ENCODE measurements around the gene WIPF2. TPM values are rescaled to one million over a fixed set of nuclear protein-coding genes. Genes with fewer than 3 reads are reported as not detected.

Gene WIPF2
- total RNA-seq, 2 experiments from 2014 or later: 22.0 to 27.4 TPM

DNA sequence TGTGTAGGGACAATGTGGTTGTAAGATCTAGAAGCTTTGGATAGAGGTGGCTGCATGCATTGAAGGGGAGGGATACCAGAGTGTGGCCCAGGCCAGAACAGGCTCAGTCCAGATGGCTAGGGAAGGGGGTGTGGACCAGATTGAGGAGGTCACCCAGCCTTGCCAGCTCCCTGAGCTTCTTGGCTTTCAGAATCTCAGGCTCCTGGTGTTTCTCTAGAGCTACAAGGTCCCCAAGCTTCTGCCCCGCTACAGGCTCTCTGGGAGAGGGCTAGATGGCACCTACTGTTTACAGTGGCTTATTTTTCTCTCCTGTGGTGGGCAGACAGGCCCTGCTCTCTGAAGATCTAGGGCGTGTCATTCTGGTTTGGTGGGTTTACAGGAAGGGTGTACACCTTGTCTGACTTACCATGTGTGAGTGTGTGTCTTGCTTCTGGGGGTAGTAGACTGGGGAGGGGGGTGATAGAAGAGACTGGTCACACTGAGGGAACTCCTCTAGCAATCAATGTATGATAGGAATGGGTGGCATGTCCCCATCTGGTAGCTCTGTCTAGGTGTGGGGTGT lies 90.9 kb downstream of the WIPF2 start:
- H3K4me1 Mint-ChIP-seq (ENCODE audit: low read depth): peaks cover 8% of the 10 kb centered on the region
- DNase-seq: no peak
- ATAC-seq: peak; percentile 22

DNA sequence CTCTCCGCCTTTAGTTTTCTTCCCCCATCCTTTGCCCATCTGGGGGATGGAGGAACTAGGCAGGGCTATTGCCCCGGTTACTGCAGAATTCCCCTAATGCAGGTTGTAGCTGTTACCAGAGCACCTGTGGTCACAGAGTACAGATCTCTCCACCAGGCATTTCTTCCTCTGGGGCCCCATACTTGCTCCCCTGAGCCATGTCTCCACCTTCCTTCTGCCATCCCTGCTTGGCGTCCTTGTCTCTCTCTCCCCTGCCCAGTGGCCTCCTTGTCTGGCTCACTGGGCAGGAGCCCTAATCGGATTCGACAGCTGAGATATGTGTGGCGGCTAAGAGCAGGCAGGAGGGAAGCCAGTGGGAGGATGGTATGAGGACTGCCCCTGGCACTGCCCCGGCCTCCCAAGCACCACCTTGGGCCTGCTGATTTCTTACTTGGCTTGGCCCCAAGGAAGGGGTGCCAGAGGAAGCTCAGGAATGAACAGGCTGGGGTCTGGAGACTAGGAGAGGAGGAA lies 91.8 kb downstream of the WIPF2 start:
- H3K27ac Mint-ChIP-seq: no peak overlapping the region
- H3K27me3 Mint-ChIP-seq (ENCODE audit: low read depth): no peaks in the 10 kb centered on the region
- no peaks in the 10 kb centered on the region for H3K9me3 Mint-ChIP-seq (ENCODE audit: insufficient read depth)
- ChIA-PET POLR2A (interaction anchor here (0.6 to 1.9 kb wide), 5 partner anchors 8 to 124 kb away, joined by 3 to 6 read pairs (median 5); partner anchors contain the start of gene CDC6), CTCF (interaction anchor here (0.9 to 13.1 kb wide), 6 partner anchors 7 to 47 kb away, joined by 3 to 304 read pairs (median 3); no protein-coding TSS in a partner anchor)
- peaks cover 17% of the 10 kb centered on the region for H3K4me1 Mint-ChIP-seq (ENCODE audit: low read depth)
- DNase-seq (no peak), ATAC-seq (no peak)
- peaks cover 13% of the 10 kb centered on the region for H3K36me3 Mint-ChIP-seq (ENCODE audit: low read depth)
- H3K4me3 Mint-ChIP-seq: no peak overlapping the region

More for the DNA sequence above, 90.9 kb downstream of the WIPF2 start:
- CTCF ChIA-PET: interaction anchor here (0.9 to 13.1 kb wide), 12 partner anchors 8 to 118 kb away, joined by 3 to 304 read pairs (median 3); partner anchors contain the start of gene TOP2A
- H3K27ac Mint-ChIP-seq: peak overlapping the region; percentile 44
- POLR2A ChIA-PET: interaction anchor here (1.0 to 1.9 kb wide), 4 partner anchors 9 to 22 kb away, joined by 5 to 16 read pairs (median 8); partner anchors contain the start of gene CDC6
- no peak overlapping the region for H3K4me3 Mint-ChIP-seq
- no peaks in the 10 kb centered on the region for H3K27me3 Mint-ChIP-seq (ENCODE audit: low read depth)
- peaks cover 16% of the 10 kb centered on the region for H3K36me3 Mint-ChIP-seq (ENCODE audit: low read depth)
- H3K9me3 Mint-ChIP-seq (ENCODE audit: insufficient read depth): no peaks in the 10 kb centered on the region

DNA sequence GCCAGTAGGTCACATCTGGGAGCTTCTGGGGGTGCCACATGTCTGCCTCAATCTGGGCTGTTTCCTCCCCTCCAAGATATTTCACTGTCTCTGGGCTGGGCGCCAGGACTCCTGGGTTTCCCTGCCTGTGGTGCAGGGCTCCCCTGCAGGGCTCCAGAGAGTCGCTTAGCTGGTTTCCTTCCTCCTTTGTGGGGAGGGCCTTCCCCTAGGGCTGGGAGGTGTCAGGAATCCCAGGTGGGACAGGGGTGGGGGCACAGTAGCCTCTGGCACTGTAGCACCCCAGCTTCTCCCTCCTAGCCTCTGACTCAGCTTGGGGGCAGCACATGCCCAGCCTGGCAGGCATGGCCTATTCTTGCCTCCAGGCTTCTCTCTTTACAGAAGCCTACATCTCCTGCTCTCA lies 92.5 kb downstream of the WIPF2 start:
- ChIA-PET CTCF (interaction anchor here (0.9 to 13.1 kb wide), 5 partner anchors 8 to 46 kb away, joined by 3 to 304 read pairs (median 3); no protein-coding TSS in a partner anchor), POLR2A (interaction anchor here (0.8 to 1.9 kb wide), 5 partner anchors 8 to 43 kb away, joined by 5 to 7 read pairs (median 5); partner anchors contain the start of gene CDC6)
- H3K9me3 Mint-ChIP-seq (ENCODE audit: insufficient read depth): no peaks in the 10 kb centered on the region
- DNase-seq (no peak), ATAC-seq (no peak)
- H3K36me3 Mint-ChIP-seq (ENCODE audit: low read depth): peaks cover 10% of the 10 kb centered on the region
- H3K27me3 Mint-ChIP-seq (ENCODE audit: low read depth): no peaks in the 10 kb centered on the region
- peak overlapping the region; percentile 51 for H3K27ac Mint-ChIP-seq
- peaks cover 23% of the 10 kb centered on the region for H3K4me1 Mint-ChIP-seq (ENCODE audit: low read depth)
- no peak overlapping the region for H3K4me3 Mint-ChIP-seq

DNA sequence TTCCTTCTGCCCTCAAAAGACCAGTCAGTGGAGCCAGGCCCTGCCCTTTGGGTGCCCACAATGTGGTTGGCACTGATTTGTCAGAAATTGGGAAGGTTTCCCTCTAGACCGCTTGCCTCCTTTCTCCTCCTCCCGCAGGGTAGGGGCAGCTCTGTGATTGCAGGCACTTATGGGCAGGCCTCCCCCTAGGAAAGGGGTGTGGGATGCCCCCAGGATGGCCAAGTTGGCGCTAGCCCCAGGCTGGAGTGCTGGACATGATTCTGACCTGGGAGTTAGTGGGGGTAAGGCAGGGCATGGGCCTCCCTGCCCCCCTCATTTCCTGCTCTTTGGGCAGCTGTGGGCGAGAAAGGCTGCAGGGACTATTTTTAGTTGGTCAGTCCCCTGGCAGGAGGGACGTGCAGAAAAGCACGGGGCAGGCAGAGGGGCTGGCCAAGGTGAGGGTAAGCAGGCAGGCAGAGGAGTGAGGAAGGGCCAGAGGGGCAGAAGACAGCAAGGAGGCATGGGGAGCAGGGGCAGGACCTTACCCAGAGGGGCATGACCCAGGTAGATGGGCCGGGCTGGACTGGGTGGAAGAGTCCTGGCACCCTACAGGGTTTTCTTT lies 93.1 kb downstream of the WIPF2 start:
- Mint-ChIP-seq H3K4me3 (no peak overlapping the region), H3K36me3 (ENCODE audit: low read depth) (peaks cover 9% of the 10 kb centered on the region), H3K4me1 (ENCODE audit: low read depth) (peaks cover 28% of the 10 kb centered on the region), H3K27ac (peak overlapping the region; percentile 51), H3K9me3 (ENCODE audit: insufficient read depth) (no peaks in the 10 kb centered on the region), H3K27me3 (ENCODE audit: low read depth) (no peaks in the 10 kb centered on the region)
- ATAC-seq (no peak), DNase-seq (no peak)
- POLR2A ChIA-PET: interaction anchor here (0.9 to 1.9 kb wide), 5 partner anchors 7 to 42 kb away, joined by 3 to 7 read pairs (median 5); partner anchors contain the start of gene CDC6
- CTCF ChIA-PET: interaction anchor here (0.8 to 1.8 kb wide), 6 partner anchors 9 to 50 kb away, joined by 3 to 7 read pairs (median 4); no protein-coding TSS in a partner anchor

DNA sequence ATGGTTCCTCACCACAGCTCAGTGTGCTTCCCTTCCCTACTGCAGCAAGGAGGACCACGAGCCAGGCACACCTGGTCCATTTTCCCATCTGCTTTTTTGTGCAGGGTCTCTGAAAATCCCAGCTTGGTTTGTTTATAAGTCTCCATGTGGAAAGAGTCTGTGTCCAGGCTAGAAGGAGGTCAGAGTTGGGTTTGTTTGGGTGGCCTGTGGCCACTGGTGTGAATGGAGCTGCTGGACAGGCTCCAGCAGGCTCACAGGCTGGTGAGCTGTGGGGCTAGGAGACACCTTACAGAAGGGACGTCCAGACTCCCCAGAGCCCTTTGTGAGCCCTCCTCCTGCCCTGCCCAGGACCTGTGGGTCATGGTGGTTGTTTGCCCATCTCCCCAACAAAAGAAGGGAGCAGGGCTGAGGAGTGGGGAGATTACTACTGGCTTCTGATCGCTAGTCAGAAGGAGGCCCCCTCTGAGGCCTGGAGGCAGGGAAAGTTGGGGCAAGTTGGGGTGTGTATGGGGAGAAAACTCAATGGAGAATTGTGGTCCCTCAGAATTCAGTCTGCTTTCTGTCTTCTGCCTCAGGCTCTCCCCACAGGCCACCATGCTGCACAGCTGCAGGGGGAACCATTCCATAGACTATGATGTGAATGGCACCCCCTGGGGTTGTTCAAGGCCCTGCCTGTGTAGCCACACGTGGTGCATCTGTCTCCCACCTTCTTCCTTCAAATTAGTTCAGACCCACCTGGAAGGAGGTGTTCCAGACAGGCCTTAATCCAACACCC lies 94.0 kb downstream of the WIPF2 start:
- H3K27ac Mint-ChIP-seq: peak overlapping the region; percentile 64
- POLR2A ChIA-PET: interaction anchor here (0.9 to 1.5 kb wide), 2 partner anchors 21 to 42 kb away, joined by 3 to 7 read pairs; no protein-coding TSS in a partner anchor
- no peaks in the 10 kb centered on the region for H3K9me3 Mint-ChIP-seq (ENCODE audit: insufficient read depth)
- no peaks in the 10 kb centered on the region for H3K27me3 Mint-ChIP-seq (ENCODE audit: low read depth)
- CTCF ChIA-PET: interaction anchor here (0.8 to 1.8 kb wide), 4 partner anchors 9 to 49 kb away, joined by 3 to 7 read pairs (median 4); no protein-coding TSS in a partner anchor
- DNase-seq: no peak
- ATAC-seq: no peak
- no peak overlapping the region for H3K4me3 Mint-ChIP-seq
- H3K4me1 Mint-ChIP-seq (ENCODE audit: low read depth): peaks cover 35% of the 10 kb centered on the region
- H3K36me3 Mint-ChIP-seq (ENCODE audit: low read depth): peaks cover 9% of the 10 kb centered on the region

DNA sequence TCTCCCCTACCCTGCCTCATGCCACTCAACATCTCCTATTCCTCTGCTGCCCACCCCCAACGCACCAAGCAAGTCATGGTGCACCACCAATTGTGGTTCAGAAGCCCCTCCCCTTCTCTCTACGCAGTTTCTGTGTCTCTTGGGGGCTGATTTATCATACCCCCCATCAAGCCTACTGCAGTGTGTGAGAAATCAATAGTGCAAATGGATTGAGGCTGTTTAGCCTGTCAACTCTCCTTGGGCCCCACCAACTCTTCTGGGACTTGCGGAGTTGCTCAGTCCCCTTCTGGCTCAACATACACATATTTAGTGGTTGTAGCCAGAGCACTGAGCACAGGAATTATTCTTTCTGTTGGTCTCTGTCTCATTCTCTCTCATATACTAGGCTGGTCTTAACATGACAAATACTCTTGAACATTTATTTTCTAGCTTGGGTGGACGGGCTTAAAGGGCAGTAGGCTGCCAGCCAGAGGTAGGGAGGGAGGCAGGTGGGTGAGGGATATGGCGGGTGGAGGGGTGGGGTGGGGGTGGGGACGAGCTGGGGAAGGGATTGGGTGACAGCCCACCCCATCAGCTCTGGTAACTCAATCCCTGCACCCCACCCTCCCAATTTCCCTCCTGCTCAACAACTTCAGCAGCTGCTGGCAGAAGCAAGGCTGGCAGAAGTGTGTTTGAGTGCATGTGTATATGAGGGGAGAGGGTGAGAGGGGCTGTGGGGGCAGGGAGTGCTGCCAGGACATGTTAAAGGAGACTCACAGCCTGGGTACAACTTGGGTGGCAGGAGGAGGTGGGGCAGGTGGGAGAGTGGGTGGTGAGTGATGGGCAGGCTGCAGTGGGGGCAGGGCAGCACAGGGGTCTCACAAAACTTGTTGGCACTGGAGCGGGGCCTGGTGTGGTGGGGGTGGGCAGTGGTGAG lies 94.8 kb downstream of the WIPF2 start:
- Mint-ChIP-seq H3K9me3 (ENCODE audit: insufficient read depth) (no peaks in the 10 kb centered on the region), H3K4me1 (ENCODE audit: low read depth) (peaks cover 35% of the 10 kb centered on the region), H3K27ac (peak overlapping the region; percentile 64), H3K27me3 (ENCODE audit: low read depth) (no peaks in the 10 kb centered on the region), H3K4me3 (no peak overlapping the region), H3K36me3 (ENCODE audit: low read depth) (peaks cover 13% of the 10 kb centered on the region)
- DNase-seq (no peak), ATAC-seq (no peak)
- CTCF ChIA-PET: interaction anchor here (1.1 to 7.3 kb wide), 4 partner anchors 10 to 49 kb away, joined by 4 to 61 read pairs (median 6); no protein-coding TSS in a partner anchor
- POLR2A ChIA-PET: interaction anchor here (1.1 kb wide), 1 partner anchor 9 kb away, joined by 3 read pairs; no protein-coding TSS in a partner anchor

DNA sequence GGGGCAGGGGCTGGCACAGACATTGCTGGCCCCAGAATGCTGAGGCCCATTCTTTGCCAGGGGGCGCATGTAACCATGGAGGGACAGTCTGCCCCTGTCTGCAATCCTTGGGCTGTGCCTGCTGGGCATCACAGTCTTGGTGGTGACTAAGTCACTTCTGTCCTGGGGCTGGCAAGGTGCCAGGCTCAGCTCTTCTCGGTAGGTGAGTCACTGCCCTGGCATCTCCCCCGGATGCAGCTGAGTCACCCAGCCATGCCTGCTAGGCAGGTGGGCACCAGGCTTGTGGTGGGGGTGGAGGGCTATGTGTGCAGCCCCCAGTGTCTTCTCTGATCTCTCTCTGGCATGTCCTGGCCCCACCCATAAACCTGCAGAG lies 95.5 kb downstream of the WIPF2 start:
- peaks cover 19% of the 10 kb centered on the region for H3K36me3 Mint-ChIP-seq (ENCODE audit: low read depth)
- peak overlapping the region; percentile 41 for H3K27ac Mint-ChIP-seq
- no peak overlapping the region for H3K4me3 Mint-ChIP-seq
- POLR2A ChIA-PET: interaction anchor here (1.1 kb wide), 1 partner anchor 8 kb away, joined by 3 read pairs; no protein-coding TSS in a partner anchor
- DNase-seq: peak; percentile 71
- H3K9me3 Mint-ChIP-seq (ENCODE audit: insufficient read depth): no peaks in the 10 kb centered on the region
- peaks cover 36% of the 10 kb centered on the region for H3K4me1 Mint-ChIP-seq (ENCODE audit: low read depth)
- no peak for ATAC-seq
- CTCF ChIA-PET: interaction anchor here (1.1 to 7.3 kb wide), 3 partner anchors 7 to 27 kb away, joined by 4 to 61 read pairs (median 42); no protein-coding TSS in a partner anchor
- no peaks in the 10 kb centered on the region for H3K27me3 Mint-ChIP-seq (ENCODE audit: low read depth)

DNA sequence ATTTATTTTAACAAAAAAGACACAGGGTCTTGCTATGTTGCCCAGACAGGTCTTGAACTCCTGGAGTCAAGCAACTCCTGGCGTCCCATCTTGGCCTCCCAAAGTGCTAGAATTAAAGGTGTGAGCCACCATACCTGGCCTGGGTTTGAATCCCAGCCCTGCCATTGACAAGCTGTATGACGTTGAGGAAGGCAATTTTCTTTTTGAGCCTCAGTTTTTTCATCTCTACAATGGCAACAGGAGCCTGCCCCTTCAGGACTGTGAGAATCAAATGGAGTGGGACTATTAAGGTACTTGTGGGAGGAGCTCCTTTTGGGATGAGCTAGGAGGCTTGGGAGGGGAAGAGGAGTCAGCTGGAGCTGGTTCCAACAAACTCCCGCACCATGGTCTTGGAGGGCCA lies 96.1 kb downstream of the WIPF2 start:
- peak overlapping the region; percentile 81 for H3K27ac Mint-ChIP-seq
- no peak for ATAC-seq
- peaks cover 25% of the 10 kb centered on the region for H3K36me3 Mint-ChIP-seq (ENCODE audit: low read depth)
- no peaks in the 10 kb centered on the region for H3K9me3 Mint-ChIP-seq (ENCODE audit: insufficient read depth)
- H3K4me1 Mint-ChIP-seq (ENCODE audit: low read depth): peaks cover 42% of the 10 kb centered on the region
- no peak overlapping the region for H3K4me3 Mint-ChIP-seq
- H3K27me3 Mint-ChIP-seq (ENCODE audit: low read depth): no peaks in the 10 kb centered on the region
- ChIA-PET POLR2A (interaction anchor here (0.9 to 1.8 kb wide), 4 partner anchors 8 to 239 kb away, joined by 3 to 5 read pairs (median 3); no protein-coding TSS in a partner anchor), CTCF (interaction anchor here (0.7 to 7.3 kb wide), 5 partner anchors 8 to 38 kb away, joined by 3 to 61 read pairs (median 42); no protein-coding TSS in a partner anchor)
- DNase-seq: no peak

DNA sequence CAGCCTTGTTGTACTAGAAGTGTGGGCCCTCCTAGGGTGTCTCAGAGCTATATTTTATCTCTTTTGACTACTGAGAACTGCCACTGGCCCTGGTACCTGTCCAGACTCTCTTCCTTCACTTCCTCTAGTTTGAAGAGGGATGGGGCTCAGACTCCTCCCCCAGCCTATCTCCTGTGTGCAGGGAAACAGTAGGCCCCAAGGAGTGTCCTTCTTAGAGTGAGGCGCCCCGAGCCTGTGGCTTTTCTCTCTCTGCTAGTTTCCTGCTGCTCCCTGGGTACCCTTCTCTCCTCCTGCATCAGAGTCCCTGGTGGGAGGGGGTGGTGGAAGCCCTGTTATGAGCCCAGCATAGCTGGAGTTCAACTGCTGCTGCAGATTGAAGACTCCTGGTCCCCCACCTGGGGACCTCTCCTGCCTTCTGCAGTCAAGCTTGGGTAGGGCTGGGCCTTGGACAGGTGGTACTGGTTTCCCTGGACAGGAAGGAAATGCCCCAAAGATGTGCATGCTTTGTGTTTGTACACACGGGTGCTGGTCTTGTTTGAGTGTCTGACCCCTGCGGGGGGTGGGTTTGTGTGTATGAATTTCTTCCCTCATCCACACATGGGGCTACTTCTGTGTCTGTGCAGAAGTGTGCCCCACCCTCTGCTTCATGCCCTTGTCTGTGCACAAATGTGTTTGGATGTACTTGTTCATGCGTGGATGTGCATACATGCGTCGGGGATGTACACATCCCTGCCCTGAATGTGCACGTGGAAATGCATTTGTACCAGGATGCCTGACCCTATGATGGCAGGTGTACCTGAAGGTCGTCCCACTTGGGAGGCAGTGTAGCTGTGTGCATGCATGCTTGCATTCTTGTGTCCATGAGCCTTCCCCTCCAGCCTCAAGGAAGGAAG lies 96.8 kb downstream of the WIPF2 start:
- ATAC-seq (no peak), DNase-seq (peak; percentile 39)
- Mint-ChIP-seq H3K36me3 (ENCODE audit: low read depth) (peaks cover 32% of the 10 kb centered on the region), H3K27ac (peak overlapping the region; percentile 81), H3K4me1 (ENCODE audit: low read depth) (peaks cover 50% of the 10 kb centered on the region), H3K27me3 (ENCODE audit: low read depth) (no peaks in the 10 kb centered on the region), H3K9me3 (ENCODE audit: insufficient read depth) (no peaks in the 10 kb centered on the region), H3K4me3 (no peak overlapping the region)
- ChIA-PET POLR2A (interaction anchor here (0.9 to 1.8 kb wide), 3 partner anchors 10 to 239 kb away, joined by 3 to 5 read pairs (median 3); no protein-coding TSS in a partner anchor), CTCF (interaction anchor here (0.7 to 7.3 kb wide), 8 partner anchors 8 to 47 kb away, joined by 3 to 61 read pairs (median 10); no protein-coding TSS in a partner anchor)

Measured in activated CD8-positive, alpha-beta T cell treated with anti-CD3 and anti-CD28 coated beads, Interleukin-2, amount 10 ng/mL, durations not matched to agents 7 days and 5 days (primary cell).